OCI-LY7 (cell line): ENCODE measurements around the gene PIK3R6. TPM values are rescaled to one million over a fixed set of nuclear protein-coding genes. Genes with fewer than 3 reads are reported as not detected.

ENCODE experiments used
- BruUV-seq: library from RNA; stranded (reverse); fragments of 400-500 nt; replicated peaks from 2 replicates; lab custom pipeline; 2021; lab: Mats Ljungman, UMichigan
- CTCF ChIA-PET: fragments of 300-600 bp; sonication (Branson Sonifier 250); formaldehyde crosslinking; loops from one replicate; lab custom pipeline; 2022; ENCODE audit warnings: antibody characterized with exemption; ENCODE audit not compliant: unreplicated experiment; lab: Charles Lee
- POLR2A ChIA-PET: fragments of 300-600 bp; sonication (Branson Sonifier 250); formaldehyde crosslinking; loops from one replicate; lab custom pipeline; 2022; ENCODE audit warnings: antibody characterized with exemption; lab: Charles Lee
- DNase-seq: peaks from one replicate; pipeline ENCODE4 v3.0.0-alpha.2; 2015; ENCODE audit warnings: low spot score
- H2AFZ ChIP-seq: fragments of 200-600 bp; sonication (generic), shearing (Covaris generic); 2 replicates; pipeline ENCODE4 v1.6.1; 2014; ENCODE audit warnings: mild to moderate bottlenecking, antibody characterized with exemption, low read length, moderate library complexity
- H3K27ac ChIP-seq: fragments of 200-600 bp; sonication (generic); 2 replicates; pipeline ENCODE4 v1.5.1; 2014; ENCODE audit warnings: mixed run types, low read depth, mild to moderate bottlenecking, moderate library complexity, low read length, inconsistent platforms; ENCODE audit not compliant: poor library complexity, severe bottlenecking
- H3K36me3 ChIP-seq: fragments of 200-600 bp; sonication (generic); 2 replicates; pipeline ENCODE4 v1.6.1; 2014; ENCODE audit warnings: mild to moderate bottlenecking, antibody characterized with exemption, low read length, moderate library complexity, mixed read lengths; ENCODE audit not compliant: insufficient read depth
- H3K4me1 ChIP-seq: fragments of 200-600 bp; sonication (generic); 2 replicates; pipeline ENCODE4 v1.5.1; 2014; ENCODE audit warnings: mild to moderate bottlenecking, low read length; ENCODE audit not compliant: insufficient read depth, poor library complexity, severe bottlenecking
- H3K4me2 ChIP-seq: fragments of 200-600 bp; sonication (generic); 2 replicates; pipeline ENCODE4 v1.6.1; 2014; ENCODE audit warnings: mild to moderate bottlenecking, low read length
- H3K4me3 ChIP-seq: fragments of 200-600 bp; sonication (generic); 2 replicates; pipeline ENCODE4 v1.5.1; 2014; ENCODE audit warnings: mild to moderate bottlenecking, low read depth, low read length; ENCODE audit not compliant: poor library complexity, severe bottlenecking
- H3K79me2 ChIP-seq: fragments of 200-600 bp; sonication (generic); 2 replicates; pipeline ENCODE4 v1.6.1; 2016; ENCODE audit warnings: low read depth, mild to moderate bottlenecking, low read length, moderate library complexity, mixed read lengths; ENCODE audit not compliant: insufficient read depth
- H3K9me2 ChIP-seq: fragments of 200-600 bp; sonication (generic); 2 replicates; pipeline ENCODE4 v1.6.1; 2016; ENCODE audit warnings: mild to moderate bottlenecking, low read length, mixed read lengths; ENCODE audit not compliant: insufficient read depth
- H3K9me3 ChIP-seq: fragments of 200-600 bp; sonication (generic); 2 replicates; pipeline ENCODE4 v1.6.1; 2014; ENCODE audit warnings: mild to moderate bottlenecking, mixed run types, low read length, mixed read lengths
- H4K20me1 ChIP-seq: fragments of 200-600 bp; sonication (generic); 2 replicates; pipeline ENCODE4 v1.6.1; 2014; ENCODE audit warnings: mild to moderate bottlenecking, antibody characterized with exemption, low read length, moderate library complexity, mixed read lengths; ENCODE audit not compliant: insufficient read depth
- EZH2phosphoT487 ChIP-seq: fragments of 200-600 bp; sonication (generic); IDR thresholded peaks from 2 replicates; pipeline ENCODE4 v1.6.1; 2018; ENCODE audit warnings: low read depth, borderline replicate concordance, mild to moderate bottlenecking, mixed run types, antibody characterized with exemption, low read length, moderate library complexity, mixed read lengths
- intact Hi-C: fragments of 100-400 bp; cut with micrococcal nuclease; formaldehyde crosslinking; loops from one replicate; pipeline ENCODE4 v1.10.0; 2022; ENCODE audit not compliant: unreplicated experiment
- total RNA-seq, 2 experiments: library from RNA; depleted of rRNA in 1 of 2; stranded (reverse); fragments of >200 nt in 1 of 2; shearing (Covaris generic) in 1 of 2; gene quantifications; 2 replicates each; pipeline ENCODE4 v1.2.3, GENCODE V29; 2014 to 2022
- TF ChIP-seq, protein P1 (sequence below): fragments of 200-600 bp; sonication (generic); conservative IDR thresholded peaks from 2 replicates; pipeline ENCODE4 v1.5.1; 2014; ENCODE audit warnings: mild to moderate bottlenecking, antibody characterized with exemption, low read length, moderate library complexity, mixed read lengths

PIK3R6 gene
- total RNA-seq, 2 experiments from 2014 or later, result not detected

DNA sequence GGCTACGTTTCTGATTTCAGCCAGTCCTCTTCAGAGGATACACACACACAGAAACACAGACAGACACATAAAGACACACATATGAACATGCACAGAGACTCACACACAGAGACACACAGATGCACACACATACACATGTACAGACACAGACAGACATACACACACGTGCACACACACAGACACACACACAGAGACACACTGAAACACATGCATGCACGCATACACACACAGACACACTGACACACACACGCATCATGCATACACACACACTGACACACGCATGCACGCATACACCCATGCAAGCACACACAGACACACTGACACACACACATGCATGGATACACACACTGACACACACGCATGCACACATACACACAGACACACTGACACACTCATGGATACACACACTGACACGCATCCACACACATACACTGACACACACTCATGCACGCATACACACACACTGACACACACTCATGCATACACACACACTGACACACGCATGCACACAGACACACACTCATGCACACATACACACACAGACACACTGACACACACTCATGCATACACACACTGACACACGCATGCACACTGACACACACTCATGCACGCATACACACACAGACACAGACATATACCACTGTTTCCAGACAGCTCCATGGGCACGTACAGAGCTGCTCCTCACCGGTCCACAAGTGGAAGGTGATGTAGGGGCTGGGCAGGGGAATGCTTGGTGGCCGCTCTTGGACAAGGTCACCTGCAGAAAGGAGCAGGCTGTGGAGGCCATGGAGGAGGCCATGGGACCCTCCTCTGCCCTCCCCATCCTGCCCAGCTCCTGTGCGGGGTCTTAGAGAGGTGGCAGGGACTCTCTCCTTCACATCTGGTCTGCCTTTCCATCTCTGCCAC is 38.2 kb downstream of the PIK3R6 start:
- no peaks in the 10 kb centered on the region for H3K4me1 ChIP-seq
- H3K9me2 ChIP-seq, result no peaks in the 10 kb centered on the region
- DNase-seq, result no peak
- no peaks in the 10 kb centered on the region for H3K79me2 ChIP-seq
- H3K4me3 ChIP-seq, result no peak overlapping the region
- BruUV-seq, result no TSS peak
- H3K36me3 ChIP-seq, result no peaks in the 10 kb centered on the region
- POLR2A ChIA-PET, result no interaction called here
- H2AFZ ChIP-seq, result no peak overlapping the region
- H4K20me1 ChIP-seq, result no peaks in the 10 kb centered on the region
- no peak overlapping the region for H3K27ac ChIP-seq
- TF ChIP-seq EZH2phosphoT487, result no peak
- TF ChIP-seq, protein P1, sequence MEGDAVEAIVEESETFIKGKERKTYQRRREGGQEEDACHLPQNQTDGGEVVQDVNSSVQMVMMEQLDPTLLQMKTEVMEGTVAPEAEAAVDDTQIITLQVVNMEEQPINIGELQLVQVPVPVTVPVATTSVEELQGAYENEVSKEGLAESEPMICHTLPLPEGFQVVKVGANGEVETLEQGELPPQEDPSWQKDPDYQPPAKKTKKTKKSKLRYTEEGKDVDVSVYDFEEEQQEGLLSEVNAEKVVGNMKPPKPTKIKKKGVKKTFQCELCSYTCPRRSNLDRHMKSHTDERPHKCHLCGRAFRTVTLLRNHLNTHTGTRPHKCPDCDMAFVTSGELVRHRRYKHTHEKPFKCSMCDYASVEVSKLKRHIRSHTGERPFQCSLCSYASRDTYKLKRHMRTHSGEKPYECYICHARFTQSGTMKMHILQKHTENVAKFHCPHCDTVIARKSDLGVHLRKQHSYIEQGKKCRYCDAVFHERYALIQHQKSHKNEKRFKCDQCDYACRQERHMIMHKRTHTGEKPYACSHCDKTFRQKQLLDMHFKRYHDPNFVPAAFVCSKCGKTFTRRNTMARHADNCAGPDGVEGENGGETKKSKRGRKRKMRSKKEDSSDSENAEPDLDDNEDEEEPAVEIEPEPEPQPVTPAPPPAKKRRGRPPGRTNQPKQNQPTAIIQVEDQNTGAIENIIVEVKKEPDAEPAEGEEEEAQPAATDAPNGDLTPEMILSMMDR, result no peak
- no peak overlapping the region for H3K4me2 ChIP-seq
- intact Hi-C loops, result no loop called here
- H3K9me3 ChIP-seq, result 0 out of 2 replicates have a peak, but pooled peaks cover 5% of the 10 kb centered on the region
- CTCF ChIA-PET, result no interaction called here

DNA sequence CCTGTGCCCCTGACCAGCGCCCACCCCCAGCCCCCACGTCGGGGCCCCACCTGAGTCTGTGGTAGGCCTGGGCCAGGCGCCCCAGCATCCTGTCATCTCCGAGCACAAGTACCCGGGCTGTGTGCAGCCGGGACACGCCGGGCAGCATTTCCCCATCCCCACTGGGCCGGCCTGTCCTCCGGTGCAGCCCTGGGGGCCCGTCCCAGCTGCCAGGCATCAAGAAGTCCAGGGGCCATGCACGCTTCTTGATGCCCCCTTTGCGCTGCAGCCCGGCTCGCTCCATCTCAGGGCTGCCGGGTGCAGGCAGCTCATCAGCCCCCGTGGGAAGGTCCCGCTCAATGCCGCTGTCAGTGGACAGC is 39.0 kb downstream of the PIK3R6 start:
- Histone ChIP-seq H3K27ac (no peak overlapping the region), H4K20me1 (no peaks in the 10 kb centered on the region), H3K79me2 (no peaks in the 10 kb centered on the region), H3K36me3 (no peaks in the 10 kb centered on the region), H3K4me1 (no peaks in the 10 kb centered on the region), H2AFZ (no peak overlapping the region), H3K4me3 (no peak overlapping the region), H3K9me2 (no peaks in the 10 kb centered on the region), H3K4me2 (no peak overlapping the region), H3K9me3 (0 out of 2 replicates have a peak, but pooled peaks cover 7% of the 10 kb centered on the region)
- intact Hi-C loops, result no loop called here
- ChIA-PET POLR2A (no interaction called here), CTCF (no interaction called here)
- TF ChIP-seq, protein P1, result no peak
- no peak for TF ChIP-seq EZH2phosphoT487
- no peak for DNase-seq
- BruUV-seq, result no TSS peak
